Neural cell (in vitro differentiated cells): ENCODE results near the gene ITGA2B. TPM values are rescaled to one million over a fixed set of nuclear protein-coding genes. Genes with fewer than 3 reads are reported as not detected.
A peak's percentile ranks its signal among the peaks of the same experiment; 100 is the strongest.

Experiments
- H2AFZ ChIP-seq: fragments of 200-600, 300-800 bp; sonication (generic), shearing (Covaris generic); 2 replicates; pipeline ENCODE4 v1.6.0; 2014; ENCODE audit warnings: low read depth, mild to moderate bottlenecking, antibody characterized with exemption, low read length, moderate library complexity
- H3F3A ChIP-seq: fragments of 200-600 bp; shearing (Covaris generic); 2 replicates; pipeline ENCODE4 v1.6.1; 2016; ENCODE audit warnings: mild to moderate bottlenecking, moderate library complexity, mixed read lengths, antibody characterized with exemption, low read length; ENCODE audit not compliant: insufficient read depth, poor library complexity, severe bottlenecking
- H3K27ac ChIP-seq: fragments of 200-600, 300-800 bp; sonication (generic), shearing (Covaris generic); 2 replicates; pipeline ENCODE4 v1.5.1; 2014; ENCODE audit warnings: mild to moderate bottlenecking, low read length, moderate library complexity
- H3K27me3 ChIP-seq: fragments of 300-800, 200-600 bp; sonication (generic), shearing (Covaris generic); 2 replicates; pipeline ENCODE4 v1.6.0; 2014; ENCODE audit warnings: mild to moderate bottlenecking, low read depth, low read length, moderate library complexity; ENCODE audit not compliant: insufficient read depth
- H3K36me3 ChIP-seq: fragments of 300-800, 200-600 bp; sonication (generic), shearing (Covaris generic); 2 replicates; pipeline ENCODE4 v1.5.1; 2014; ENCODE audit warnings: mild to moderate bottlenecking, antibody characterized with exemption, low read length, moderate library complexity; ENCODE audit not compliant: insufficient read depth
- H3K4me2 ChIP-seq: fragments of 300-800, 200-600 bp; sonication (generic), shearing (Covaris generic); 2 replicates; pipeline ENCODE4 v1.6.0; 2014; ENCODE audit warnings: mild to moderate bottlenecking, low read length
- H3K4me3 ChIP-seq: fragments of 300-800, 200-600 bp; sonication (generic), shearing (Covaris generic); 2 replicates; pipeline ENCODE4 v1.5.1; 2014; ENCODE audit warnings: mild to moderate bottlenecking, low read length, moderate library complexity
- H3K79me2 ChIP-seq: fragments of 200-600 bp; shearing (Covaris generic); replicated peaks from 2 replicates; pipeline ENCODE4 v1.6.0; 2014; ENCODE audit warnings: mild to moderate bottlenecking, low read length, moderate library complexity; ENCODE audit not compliant: insufficient read depth
- H3K9ac ChIP-seq: fragments of 300-800, 200-600 bp; sonication (generic), shearing (Covaris generic); 2 replicates; pipeline ENCODE4 v1.6.1; 2016; ENCODE audit warnings: mild to moderate bottlenecking, low read length, mixed read lengths
- H3K9me2 ChIP-seq: fragments of 200-600 bp; shearing (Covaris generic); 2 replicates; pipeline ENCODE4 v1.6.1; 2016; ENCODE audit warnings: mild to moderate bottlenecking, low read length, mixed read lengths; ENCODE audit not compliant: insufficient read depth
- H3K9me3 ChIP-seq: fragments of 200-600, 300-800 bp; sonication (generic), shearing (Covaris generic); 2 replicates; pipeline ENCODE4 v1.6.1; 2016; ENCODE audit warnings: mild to moderate bottlenecking, mixed run types, low read length, moderate library complexity, mixed read lengths
- H4K20me1 ChIP-seq: fragments of 200-600 bp; shearing (Covaris generic); 2 replicates; pipeline ENCODE4 v1.6.1; 2016; ENCODE audit warnings: mild to moderate bottlenecking, mixed run types; ENCODE audit not compliant: insufficient read depth
- EP300 ChIP-seq: fragments of 450-650 bp; conservative IDR thresholded peaks from 2 replicates; pipeline ENCODE4 v1.6.1; 2014; ENCODE audit warnings: antibody characterized with exemption, mild to moderate bottlenecking, moderate library complexity; ENCODE audit not compliant: poor library complexity, severe bottlenecking
- EZH2 ChIP-seq: fragments of 200-600, 300-800 bp; shearing (Covaris generic), sonication (generic); IDR thresholded peaks from 2 replicates; pipeline ENCODE4 v1.6.1; 2014; ENCODE audit warnings: antibody characterized with exemption, low read length, borderline replicate concordance, mild to moderate bottlenecking; ENCODE audit not compliant: insufficient read depth, poor library complexity, severe bottlenecking
- MXI1 ChIP-seq: fragments of 450-650 bp; conservative IDR thresholded peaks from 2 replicates; pipeline ENCODE4 v1.6.1; 2014; ENCODE audit warnings: antibody characterized with exemption, mild to moderate bottlenecking; ENCODE audit not compliant: poor library complexity, severe bottlenecking
- POLR2AphosphoS5 ChIP-seq: IDR thresholded peaks from 2 replicates; pipeline ENCODE4 v1.6.1; 2012
- RAD21 ChIP-seq: fragments of 450-650 bp; conservative IDR thresholded peaks from 2 replicates; pipeline ENCODE4 v1.6.1; 2014; ENCODE audit warnings: antibody characterized with exemption, mild to moderate bottlenecking, moderate library complexity
- SMC3 ChIP-seq: fragments of 450-650 bp; conservative IDR thresholded peaks from 2 replicates; pipeline ENCODE4 v1.6.1; 2014; ENCODE audit warnings: antibody characterized with exemption, mild to moderate bottlenecking, moderate library complexity; ENCODE audit not compliant: poor library complexity
- TAF1 ChIP-seq: IDR thresholded peaks from 2 replicates; pipeline ENCODE4 v1.6.1; 2012; ENCODE audit warnings: low read depth
- polyA plus RNA-seq: library from polyadenylated mRNA; depleted of rRNA; stranded (reverse); fragments of >200 nt; gene quantifications from 2 replicates; pipeline ENCODE4 v1.2.3, GENCODE V29; 2014
- TF ChIP-seq, protein P1 (sequence below): IDR thresholded peaks from 2 replicates; pipeline ENCODE4 v1.6.1; 2012; ENCODE audit warnings: borderline replicate concordance
- TF ChIP-seq, protein P2 (sequence below): fragments of 450-650 bp; IDR thresholded peaks from 2 replicates; pipeline ENCODE4 v1.5.1; 2014; ENCODE audit warnings: antibody characterized with exemption, mild to moderate bottlenecking, moderate library complexity; ENCODE audit not compliant: poor library complexity, severe bottlenecking

Gene ITGA2B
- polyA plus RNA-seq, 1 donor from 2014 or later, result 3.1 TPM

DNA sequence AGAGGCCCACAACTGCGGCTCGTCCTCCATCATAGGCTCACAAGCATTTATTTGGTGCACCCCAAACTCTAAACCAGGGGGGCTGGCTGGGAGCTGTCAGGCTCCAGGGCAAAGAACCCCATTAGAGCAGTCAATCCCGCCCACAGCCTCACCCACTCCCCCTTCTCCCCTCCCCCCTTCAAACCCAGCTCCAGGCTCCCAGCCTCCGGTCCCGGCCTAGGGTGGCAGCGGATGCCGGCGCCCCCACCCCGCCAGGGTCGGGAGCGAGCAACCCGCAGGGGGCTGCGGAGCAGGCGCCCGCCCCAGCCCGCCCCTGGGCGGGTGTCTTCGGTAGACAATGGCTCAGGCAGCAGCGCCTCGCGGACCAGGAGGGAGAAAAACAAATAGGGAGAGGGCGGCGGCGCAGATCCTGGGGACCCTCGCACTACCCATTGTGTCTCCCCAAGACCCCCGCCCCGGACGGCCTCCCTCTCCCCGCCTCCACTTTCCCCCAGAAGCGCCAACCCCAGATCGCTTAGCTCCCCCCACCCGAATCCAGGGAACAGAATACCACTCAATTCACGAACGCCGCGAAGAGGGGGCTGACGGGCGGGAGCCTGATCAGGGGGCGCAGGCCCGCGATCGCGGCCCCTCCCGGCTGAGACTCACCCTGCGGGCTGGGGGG, 26.4 kb downstream of the ITGA2B start:
- Histone ChIP-seq H4K20me1 (peaks cover 39% of the 10 kb centered on the region), H3K9ac (peak overlapping the region; percentile 98), H3K79me2 (peaks cover 55% of the 10 kb centered on the region), H3K27ac (peak overlapping the region; percentile 91), H2AFZ (peak overlapping the region; percentile 57), H3K9me3 (no peaks in the 10 kb centered on the region), H3K36me3 (no peaks in the 10 kb centered on the region), H3K9me2 (no peaks in the 10 kb centered on the region), H3K4me2 (peak overlapping the region; percentile 78), H3K4me3 (peak overlapping the region; percentile 95), H3K27me3 (no peaks in the 10 kb centered on the region), H3F3A (no peaks in the 10 kb centered on the region)
- TF ChIP-seq, protein P1, sequence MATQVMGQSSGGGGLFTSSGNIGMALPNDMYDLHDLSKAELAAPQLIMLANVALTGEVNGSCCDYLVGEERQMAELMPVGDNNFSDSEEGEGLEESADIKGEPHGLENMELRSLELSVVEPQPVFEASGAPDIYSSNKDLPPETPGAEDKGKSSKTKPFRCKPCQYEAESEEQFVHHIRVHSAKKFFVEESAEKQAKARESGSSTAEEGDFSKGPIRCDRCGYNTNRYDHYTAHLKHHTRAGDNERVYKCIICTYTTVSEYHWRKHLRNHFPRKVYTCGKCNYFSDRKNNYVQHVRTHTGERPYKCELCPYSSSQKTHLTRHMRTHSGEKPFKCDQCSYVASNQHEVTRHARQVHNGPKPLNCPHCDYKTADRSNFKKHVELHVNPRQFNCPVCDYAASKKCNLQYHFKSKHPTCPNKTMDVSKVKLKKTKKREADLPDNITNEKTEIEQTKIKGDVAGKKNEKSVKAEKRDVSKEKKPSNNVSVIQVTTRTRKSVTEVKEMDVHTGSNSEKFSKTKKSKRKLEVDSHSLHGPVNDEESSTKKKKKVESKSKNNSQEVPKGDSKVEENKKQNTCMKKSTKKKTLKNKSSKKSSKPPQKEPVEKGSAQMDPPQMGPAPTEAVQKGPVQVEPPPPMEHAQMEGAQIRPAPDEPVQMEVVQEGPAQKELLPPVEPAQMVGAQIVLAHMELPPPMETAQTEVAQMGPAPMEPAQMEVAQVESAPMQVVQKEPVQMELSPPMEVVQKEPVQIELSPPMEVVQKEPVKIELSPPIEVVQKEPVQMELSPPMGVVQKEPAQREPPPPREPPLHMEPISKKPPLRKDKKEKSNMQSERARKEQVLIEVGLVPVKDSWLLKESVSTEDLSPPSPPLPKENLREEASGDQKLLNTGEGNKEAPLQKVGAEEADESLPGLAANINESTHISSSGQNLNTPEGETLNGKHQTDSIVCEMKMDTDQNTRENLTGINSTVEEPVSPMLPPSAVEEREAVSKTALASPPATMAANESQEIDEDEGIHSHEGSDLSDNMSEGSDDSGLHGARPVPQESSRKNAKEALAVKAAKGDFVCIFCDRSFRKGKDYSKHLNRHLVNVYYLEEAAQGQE, result peak; percentile 11
- TF ChIP-seq POLR2AphosphoS5, result peak; percentile 58
- no peak for TF ChIP-seq MXI1
- no peak for TF ChIP-seq EP300
- TF ChIP-seq TAF1, result peak; percentile 36

DNA sequence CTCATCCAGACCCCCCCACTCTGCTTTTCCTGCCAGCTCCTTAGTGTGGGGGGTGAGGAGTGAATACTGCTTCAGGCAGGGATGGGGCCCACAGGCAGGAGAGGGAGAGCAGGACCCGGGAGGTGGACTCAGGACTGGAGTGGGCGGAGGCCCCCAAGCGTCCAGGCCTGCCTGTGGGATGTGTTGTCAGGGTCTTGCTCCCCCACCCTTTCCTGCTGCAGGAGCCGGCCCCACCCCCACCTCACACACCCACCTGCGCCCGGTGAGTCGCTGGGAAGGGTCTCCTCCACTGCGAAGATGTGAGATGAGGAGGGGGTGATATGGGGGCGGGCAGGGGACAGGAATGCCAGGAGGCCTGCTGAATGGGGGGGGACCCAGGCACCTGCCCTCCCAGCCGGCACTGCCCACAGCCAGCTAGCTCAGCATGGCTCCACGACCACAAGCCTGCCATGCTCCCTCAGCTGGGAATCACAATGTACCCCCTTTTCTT, 26.9 kb downstream of the ITGA2B start:
- no peaks in the 10 kb centered on the region for H3F3A ChIP-seq
- H3K4me3 ChIP-seq, result peak overlapping the region; percentile 95
- H3K9ac ChIP-seq, result peak overlapping the region; percentile 98
- H3K79me2 ChIP-seq, result peaks cover 60% of the 10 kb centered on the region
- no peaks in the 10 kb centered on the region for H3K9me2 ChIP-seq
- H3K27ac ChIP-seq, result peak overlapping the region; percentile 91
- H3K27me3 ChIP-seq, result no peaks in the 10 kb centered on the region
- no peaks in the 10 kb centered on the region for H3K9me3 ChIP-seq
- peaks cover 39% of the 10 kb centered on the region for H4K20me1 ChIP-seq
- H3K4me2 ChIP-seq, result peak overlapping the region; percentile 78
- no peak for TF ChIP-seq TAF1
- peak; percentile 76 for TF ChIP-seq MXI1
- H3K36me3 ChIP-seq, result no peaks in the 10 kb centered on the region
- H2AFZ ChIP-seq, result peak overlapping the region; percentile 57

DNA sequence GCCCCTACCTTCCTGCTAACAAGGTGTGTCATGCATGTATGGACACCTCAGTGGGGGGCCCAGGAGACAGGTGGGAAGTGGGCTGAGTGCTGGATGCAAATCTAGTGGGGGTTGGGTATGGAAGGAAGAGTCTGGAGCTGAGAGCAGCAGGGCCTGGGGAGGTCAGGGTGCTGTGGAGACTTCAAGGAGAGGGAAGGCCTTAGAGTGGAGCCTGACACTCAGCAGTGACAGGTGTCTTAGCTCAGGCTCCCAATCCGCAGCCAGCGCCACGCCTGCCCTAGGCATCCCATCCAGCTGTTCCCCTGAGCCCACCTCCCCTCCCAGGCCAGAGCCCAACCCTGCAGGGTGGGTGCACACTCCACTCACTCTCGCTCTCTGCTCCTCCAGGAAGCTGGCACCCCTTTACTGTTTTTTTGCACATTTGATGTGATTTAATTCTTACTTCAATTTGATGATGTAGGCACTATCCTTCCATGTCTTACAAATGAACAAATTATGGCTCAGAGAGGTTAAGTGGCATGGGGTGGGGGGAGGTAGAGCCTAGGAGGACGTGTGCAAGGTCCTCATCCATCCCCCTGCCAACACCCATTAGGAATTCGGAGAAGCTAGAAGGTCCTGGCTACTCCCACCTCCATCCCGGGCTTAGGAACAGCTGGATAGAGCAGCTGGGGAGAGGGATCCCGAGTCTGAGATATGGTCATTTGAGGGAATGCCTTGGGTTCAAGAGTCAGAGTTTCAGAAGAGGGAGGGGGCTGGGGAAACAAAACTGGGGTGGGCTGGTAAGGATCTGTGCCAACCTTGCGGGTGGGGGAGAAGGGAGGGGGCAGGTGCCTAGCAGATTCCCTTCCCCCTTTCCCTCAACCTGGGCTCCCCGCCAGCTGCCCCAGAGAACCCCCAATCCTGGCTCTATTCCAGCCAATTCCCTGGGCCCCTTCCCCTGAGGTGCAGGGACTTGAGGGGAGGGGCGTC, 27.9 kb downstream of the ITGA2B start:
- Histone ChIP-seq H3K4me2 (peak overlapping the region; percentile 78), H3K27me3 (no peaks in the 10 kb centered on the region), H3K4me3 (peak overlapping the region; percentile 95), H2AFZ (no peak overlapping the region), H3K9ac (peak overlapping the region; percentile 98), H3K79me2 (peaks cover 60% of the 10 kb centered on the region), H4K20me1 (peaks cover 42% of the 10 kb centered on the region), H3K36me3 (no peaks in the 10 kb centered on the region), H3K9me3 (no peaks in the 10 kb centered on the region), H3K27ac (peak overlapping the region; percentile 91), H3K9me2 (no peaks in the 10 kb centered on the region), H3F3A (no peaks in the 10 kb centered on the region)
- TF ChIP-seq, protein P1, result no peak
- TF ChIP-seq EZH2 (no peak), RAD21 (no peak), EP300 (no peak), POLR2AphosphoS5 (no peak), TAF1 (no peak), SMC3 (no peak), MXI1 (no peak)
- TF ChIP-seq, protein P2, sequence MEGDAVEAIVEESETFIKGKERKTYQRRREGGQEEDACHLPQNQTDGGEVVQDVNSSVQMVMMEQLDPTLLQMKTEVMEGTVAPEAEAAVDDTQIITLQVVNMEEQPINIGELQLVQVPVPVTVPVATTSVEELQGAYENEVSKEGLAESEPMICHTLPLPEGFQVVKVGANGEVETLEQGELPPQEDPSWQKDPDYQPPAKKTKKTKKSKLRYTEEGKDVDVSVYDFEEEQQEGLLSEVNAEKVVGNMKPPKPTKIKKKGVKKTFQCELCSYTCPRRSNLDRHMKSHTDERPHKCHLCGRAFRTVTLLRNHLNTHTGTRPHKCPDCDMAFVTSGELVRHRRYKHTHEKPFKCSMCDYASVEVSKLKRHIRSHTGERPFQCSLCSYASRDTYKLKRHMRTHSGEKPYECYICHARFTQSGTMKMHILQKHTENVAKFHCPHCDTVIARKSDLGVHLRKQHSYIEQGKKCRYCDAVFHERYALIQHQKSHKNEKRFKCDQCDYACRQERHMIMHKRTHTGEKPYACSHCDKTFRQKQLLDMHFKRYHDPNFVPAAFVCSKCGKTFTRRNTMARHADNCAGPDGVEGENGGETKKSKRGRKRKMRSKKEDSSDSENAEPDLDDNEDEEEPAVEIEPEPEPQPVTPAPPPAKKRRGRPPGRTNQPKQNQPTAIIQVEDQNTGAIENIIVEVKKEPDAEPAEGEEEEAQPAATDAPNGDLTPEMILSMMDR, result no peak
